Jurkat, Clone E6-1 (cell line): ENCODE data around the gene NCDN.

Source experiments
- DNase-seq: peaks from one replicate; pipeline ENCODE4 v3.0.0-alpha.2; 2011; ENCODE audit warnings: low read depth, low spot score
- H3K4me3 ChIP-seq: 2 replicates; pipeline ENCODE4 v1.5.1; 2011; ENCODE audit warnings: mild to moderate bottlenecking, low read length, control low read depth, moderate library complexity

NCDN gene

DNA sequence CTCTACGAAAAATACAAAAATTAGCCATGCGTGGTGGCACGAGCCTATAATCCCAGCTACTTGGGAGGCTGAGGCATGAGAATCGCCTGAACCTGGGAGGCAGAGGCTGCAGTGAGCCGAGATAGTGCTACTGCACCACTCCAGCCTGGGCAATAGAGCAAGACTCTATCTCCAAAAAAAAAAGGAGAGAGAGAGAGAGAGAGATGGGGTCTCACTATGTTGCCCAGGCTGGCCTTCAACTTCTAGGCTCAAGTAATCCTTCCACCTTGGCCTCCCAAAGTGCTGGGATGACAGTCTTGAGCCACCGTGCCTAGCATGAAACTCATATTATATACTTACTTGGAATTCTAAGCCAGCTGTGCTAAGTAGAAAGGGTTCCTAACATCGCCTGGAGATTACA, 54.1 kb downstream of the NCDN start:
- H3K4me3 ChIP-seq: no peak overlapping the region
- DNase-seq: no peak

DNA sequence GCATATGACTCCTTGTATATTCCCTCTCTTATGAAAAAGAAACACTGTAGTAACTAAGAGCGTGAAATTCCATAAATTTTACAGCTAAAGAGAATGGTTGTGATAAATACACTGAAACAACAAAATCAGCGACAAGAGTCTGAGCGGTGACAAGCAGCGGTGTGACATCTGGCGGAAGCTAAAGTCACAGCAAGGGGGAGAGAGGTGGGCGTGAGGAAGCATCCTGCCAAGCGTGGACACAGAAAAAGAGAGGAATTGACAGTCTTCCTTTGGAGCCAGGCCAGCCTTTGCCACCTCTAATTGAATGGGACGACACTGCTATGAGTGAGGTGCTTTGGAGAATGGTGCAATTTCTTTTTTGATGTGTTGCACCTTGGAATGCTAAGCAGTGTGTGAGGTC, 57.8 kb downstream of the NCDN start:
- no peak for DNase-seq
- no peak overlapping the region for H3K4me3 ChIP-seq
